Muscle layer of duodenum (tissue), 2 donors: ENCODE data around the gene IRX6.

Source experiments
- H3K27ac ChIP-seq: one replicate; pipeline ENCODE4 v1.7.0; 2013; ENCODE audit warnings: mild to moderate bottlenecking, low read length
- H3K27me3 ChIP-seq: one replicate; pipeline ENCODE4 v1.7.0; 2013; ENCODE audit warnings: low read depth, mild to moderate bottlenecking, control low read depth, low read length
- H3K36me3 ChIP-seq, 2 donors: one replicate each; pipeline ENCODE4 v1.7.0; 2013; ENCODE audit warnings: low read length in 2 of 2, control low read depth in 1 of 2, mild to moderate bottlenecking in 1 of 2; ENCODE audit not compliant: insufficient read depth in 2 of 2, control insufficient read depth in 1 of 2
- H3K4me1 ChIP-seq, 2 donors: one replicate each; pipeline ENCODE4 v1.7.0; 2013; ENCODE audit warnings: low read length in 2 of 2, mild to moderate bottlenecking in 2 of 2, control low read depth in 1 of 2, moderate library complexity in 1 of 2; ENCODE audit not compliant: insufficient read depth in 2 of 2, control insufficient read depth in 1 of 2
- H3K4me3 ChIP-seq, 2 donors: one replicate each; pipeline ENCODE4 v1.7.0; 2013; ENCODE audit warnings: low read length in 2 of 2, low read depth in 1 of 2, mild to moderate bottlenecking in 1 of 2
- H3K9me3 ChIP-seq, 2 donors: one replicate each; pipeline ENCODE4 v1.7.0; 2013; ENCODE audit warnings: low read length in 2 of 2, control low read depth in 1 of 2, mild to moderate bottlenecking in 1 of 2; ENCODE audit not compliant: control insufficient read depth in 1 of 2
- donor health status: healthy.

The IRX6 gene

GRCh38 chr16:55324285-55325079, 479 bp downstream of the IRX6 start:
- peaks cover 23% of the 10 kb centered on the region for H3K27me3 ChIP-seq
- H3K4me1 ChIP-seq = peaks cover 0 to 24% of the 10 kb centered on the region in 2 donors
- no peak overlapping the region for H3K27ac ChIP-seq
- no peaks in the 10 kb centered on the region for H3K9me3 ChIP-seq
- H3K36me3 ChIP-seq = no peaks in the 10 kb centered on the region
- H3K4me3 ChIP-seq = peak overlapping the region in 1 of 2 donors; percentile 30

- peaks cover 0 to 24% of the 10 kb centered on the region in 2 donors for H3K4me1 ChIP-seq
- peaks cover 29% of the 10 kb centered on the region for H3K27me3 ChIP-seq
- H3K9me3 ChIP-seq = no peaks in the 10 kb centered on the region
- H3K4me3 ChIP-seq = peak overlapping the region in 1 of 2 donors; percentile 30
- no peaks in the 10 kb centered on the region for H3K36me3 ChIP-seq
- H3K27ac ChIP-seq = no peak overlapping the region
These were observed 1.1 kb downstream of the IRX6 start for GRCh38 chr16:55325080-55325447.

- no peak overlapping the region for H3K4me3 ChIP-seq
- no peaks in the 10 kb centered on the region for H3K9me3 ChIP-seq
- H3K27ac ChIP-seq = no peak overlapping the region
- peaks cover 0 to 25% of the 10 kb centered on the region in 2 donors for H3K4me1 ChIP-seq
- H3K27me3 ChIP-seq = peaks cover 34% of the 10 kb centered on the region
- no peaks in the 10 kb centered on the region for H3K36me3 ChIP-seq
These were observed 1.6 kb downstream of the IRX6 start for GRCh38 chr16:55325458-55326109.

GRCh38 chr16:55326261-55327092, 2.5 kb downstream of the IRX6 start:
- Histone ChIP-seq H3K36me3 (no peaks in the 10 kb centered on the region), H3K27ac (no peak overlapping the region), H3K4me3 (no peak overlapping the region), H3K27me3 (peaks cover 34% of the 10 kb centered on the region), H3K9me3 (no peaks in the 10 kb centered on the region), H3K4me1 (peaks cover 0 to 34% of the 10 kb centered on the region in 2 donors)

GRCh38 chr16:55328611-55329569, 4.9 kb downstream of the IRX6 start:
- Histone ChIP-seq H3K4me3 (no peak overlapping the region), H3K27me3 (peaks cover 38% of the 10 kb centered on the region), H3K36me3 (no peaks in the 10 kb centered on the region), H3K4me1 (peaks cover 0 to 34% of the 10 kb centered on the region in 2 donors), H3K27ac (no peak overlapping the region), H3K9me3 (no peaks in the 10 kb centered on the region)

GRCh38 chr16:55329791-55330428, 5.9 kb downstream of the IRX6 start:
- peaks cover 0 to 25% of the 10 kb centered on the region in 2 donors for H3K4me1 ChIP-seq
- H3K36me3 ChIP-seq = no peaks in the 10 kb centered on the region
- no peaks in the 10 kb centered on the region for H3K9me3 ChIP-seq
- no peak overlapping the region for H3K27ac ChIP-seq
- peaks cover 37% of the 10 kb centered on the region for H3K27me3 ChIP-seq
- no peak overlapping the region for H3K4me3 ChIP-seq

GRCh38 chr16:55330781-55331647, 7.0 kb downstream of the IRX6 start:
- no peak overlapping the region for H3K27ac ChIP-seq
- H3K36me3 ChIP-seq = no peaks in the 10 kb centered on the region
- H3K9me3 ChIP-seq = no peaks in the 10 kb centered on the region
- peaks cover 0 to 21% of the 10 kb centered on the region in 2 donors for H3K4me1 ChIP-seq
- H3K4me3 ChIP-seq = peak overlapping the region; percentile 26 to 32
- peaks cover 33% of the 10 kb centered on the region for H3K27me3 ChIP-seq

GRCh38 chr16:55331648-55332185, 7.7 kb downstream of the IRX6 start:
- Histone ChIP-seq H3K27ac (no peak overlapping the region), H3K36me3 (no peaks in the 10 kb centered on the region), H3K9me3 (no peaks in the 10 kb centered on the region), H3K4me1 (peaks cover 0 to 21% of the 10 kb centered on the region in 2 donors), H3K4me3 (peak overlapping the region in 1 of 2 donors; percentile 32), H3K27me3 (peaks cover 33% of the 10 kb centered on the region)

GRCh38 chr16:55333684-55334083, 9.7 kb downstream of the IRX6 start:
- Histone ChIP-seq H3K36me3 (no peaks in the 10 kb centered on the region), H3K27me3 (peaks cover 28% of the 10 kb centered on the region), H3K4me3 (no peak overlapping the region), H3K27ac (no peak overlapping the region), H3K9me3 (no peaks in the 10 kb centered on the region), H3K4me1 (peaks cover 0 to 19% of the 10 kb centered on the region in 2 donors)
